Measurements from ENCODE around the gene GGT6. TPM values are rescaled to one million over a fixed set of nuclear protein-coding genes. Genes with fewer than 3 reads are reported as not detected.

Gene GGT6
- total RNA-seq, 1 donor from 2014 or later = not detected

DNA sequence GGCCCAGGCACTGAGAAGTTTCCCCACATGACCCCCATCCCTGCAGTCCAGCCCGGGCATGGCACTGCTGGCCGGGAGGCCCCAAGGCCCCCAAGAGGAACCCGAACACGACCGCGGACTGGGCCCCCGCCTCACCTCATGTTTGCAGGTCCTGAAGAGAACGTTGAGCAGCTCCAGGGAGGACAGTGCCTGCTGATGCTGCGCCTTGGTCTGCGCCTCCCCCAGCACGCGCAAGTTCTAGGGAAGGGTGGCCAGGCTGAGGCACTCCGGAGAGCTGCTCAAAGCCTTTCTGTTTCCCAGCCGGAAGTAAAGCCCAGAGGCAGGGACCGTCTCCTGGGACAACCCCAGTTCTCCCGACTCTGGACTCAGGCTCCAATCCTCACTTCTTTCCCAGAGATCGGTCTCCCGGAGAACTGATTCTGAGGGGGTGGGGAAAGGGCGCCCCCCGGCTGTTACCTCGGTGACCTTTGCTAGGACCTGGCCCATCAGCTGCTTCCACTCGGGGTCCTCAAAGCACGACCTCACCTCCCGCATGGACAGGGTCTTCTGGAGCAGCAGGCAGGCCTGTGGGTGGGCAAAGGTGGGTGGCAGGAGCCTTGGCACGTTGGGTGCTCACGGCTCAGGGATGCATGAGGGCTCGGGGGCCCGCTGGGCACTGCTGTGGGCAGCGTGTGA, 18.9 kb downstream of the GGT6 start:
- no peaks in the 10 kb centered on the region for H3K9me3 Mint-ChIP-seq (ENCODE audit: unreplicated experiment)
- peaks cover 50% of the 10 kb centered on the region for H3K27me3 Mint-ChIP-seq (ENCODE audit: unreplicated experiment)
- peak overlapping the region; percentile 47 for H3K4me3 Mint-ChIP-seq (ENCODE audit: unreplicated experiment)
- peak; percentile 54 for DNase-seq (ENCODE audit: low spot score)
- TF ChIP-seq, protein P1, sequence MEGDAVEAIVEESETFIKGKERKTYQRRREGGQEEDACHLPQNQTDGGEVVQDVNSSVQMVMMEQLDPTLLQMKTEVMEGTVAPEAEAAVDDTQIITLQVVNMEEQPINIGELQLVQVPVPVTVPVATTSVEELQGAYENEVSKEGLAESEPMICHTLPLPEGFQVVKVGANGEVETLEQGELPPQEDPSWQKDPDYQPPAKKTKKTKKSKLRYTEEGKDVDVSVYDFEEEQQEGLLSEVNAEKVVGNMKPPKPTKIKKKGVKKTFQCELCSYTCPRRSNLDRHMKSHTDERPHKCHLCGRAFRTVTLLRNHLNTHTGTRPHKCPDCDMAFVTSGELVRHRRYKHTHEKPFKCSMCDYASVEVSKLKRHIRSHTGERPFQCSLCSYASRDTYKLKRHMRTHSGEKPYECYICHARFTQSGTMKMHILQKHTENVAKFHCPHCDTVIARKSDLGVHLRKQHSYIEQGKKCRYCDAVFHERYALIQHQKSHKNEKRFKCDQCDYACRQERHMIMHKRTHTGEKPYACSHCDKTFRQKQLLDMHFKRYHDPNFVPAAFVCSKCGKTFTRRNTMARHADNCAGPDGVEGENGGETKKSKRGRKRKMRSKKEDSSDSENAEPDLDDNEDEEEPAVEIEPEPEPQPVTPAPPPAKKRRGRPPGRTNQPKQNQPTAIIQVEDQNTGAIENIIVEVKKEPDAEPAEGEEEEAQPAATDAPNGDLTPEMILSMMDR (IDR thresholded peaks at IDR 0.05; ENCODE audit: unreplicated experiment) = no peak
- no peaks in the 10 kb centered on the region for H3K36me3 Mint-ChIP-seq (ENCODE audit: low read depth, unreplicated experiment)
- peak overlapping the region; percentile 61 for H3K27ac Mint-ChIP-seq (ENCODE audit: unreplicated experiment)
- peaks cover 12% of the 10 kb centered on the region for H3K4me1 Mint-ChIP-seq (ENCODE audit: unreplicated experiment)

DNA sequence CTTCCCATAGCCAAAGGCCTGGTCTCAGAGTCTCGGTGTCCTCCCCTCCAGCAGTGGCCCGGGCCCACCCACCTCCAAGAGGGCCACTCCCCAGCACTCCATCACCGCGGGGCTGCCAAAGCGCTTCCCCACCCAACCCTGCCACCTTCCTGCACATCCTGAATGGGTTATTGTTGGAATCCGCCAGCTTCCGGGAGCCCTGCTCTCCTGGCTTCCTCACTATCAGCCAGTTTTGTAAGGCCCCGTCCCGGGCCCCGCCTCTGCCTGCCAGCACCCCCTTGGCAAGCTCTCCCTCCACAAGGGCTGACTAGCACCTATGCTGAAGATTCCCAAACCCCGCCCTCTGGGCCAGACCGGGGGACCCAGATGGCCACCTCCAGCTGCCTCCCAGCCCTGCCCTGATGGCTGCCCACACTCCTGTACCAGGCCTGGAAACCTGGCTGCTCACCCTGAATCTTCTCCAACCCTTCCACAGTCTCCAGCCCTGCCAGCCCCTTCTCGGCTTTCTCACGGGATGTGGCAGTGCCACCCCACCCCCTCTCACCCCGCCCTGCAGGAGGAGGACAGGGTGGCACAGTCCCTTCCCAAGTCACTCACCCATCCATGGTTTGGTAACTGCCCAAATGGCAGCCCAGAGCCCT, 19.6 kb downstream of the GGT6 start:
- TF ChIP-seq, protein P1 (IDR thresholded peaks at IDR 0.05; ENCODE audit: unreplicated experiment) = no peak
- Mint-ChIP-seq H3K36me3 (ENCODE audit: low read depth, unreplicated experiment) (no peaks in the 10 kb centered on the region), H3K27me3 (ENCODE audit: unreplicated experiment) (peaks cover 44% of the 10 kb centered on the region), H3K27ac (ENCODE audit: unreplicated experiment) (peak overlapping the region; percentile 61), H3K4me1 (ENCODE audit: unreplicated experiment) (peaks cover 12% of the 10 kb centered on the region), H3K9me3 (ENCODE audit: unreplicated experiment) (no peaks in the 10 kb centered on the region), H3K4me3 (ENCODE audit: unreplicated experiment) (peak overlapping the region; percentile 47)
- no peak for DNase-seq (ENCODE audit: low spot score)

DNA sequence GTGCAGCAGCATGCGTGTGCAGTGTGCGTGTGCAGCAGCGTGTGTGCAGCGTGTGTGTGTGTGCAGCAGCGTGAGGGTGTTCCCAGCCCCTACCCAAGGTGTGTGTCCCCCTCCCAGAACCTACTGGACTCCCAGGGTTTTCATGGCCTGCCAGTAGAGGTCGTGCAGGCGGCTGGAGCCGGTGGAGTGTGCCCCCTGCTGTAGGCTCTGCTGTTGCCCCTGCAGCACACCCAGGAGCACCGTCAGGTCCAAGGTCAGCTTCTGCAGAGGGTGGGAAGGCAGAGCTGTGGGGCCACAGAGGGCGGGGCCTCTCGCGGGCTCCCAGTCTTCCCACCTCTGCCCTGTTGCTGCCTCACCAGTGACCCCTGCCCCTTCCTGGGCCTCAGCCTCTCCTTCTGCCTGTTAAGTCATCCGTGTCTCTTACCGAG, 20.1 kb downstream of the GGT6 start:
- TF ChIP-seq, protein P1 (IDR thresholded peaks at IDR 0.05; ENCODE audit: unreplicated experiment) = no peak
- Mint-ChIP-seq H3K4me3 (ENCODE audit: unreplicated experiment) (no peak overlapping the region), H3K27me3 (ENCODE audit: unreplicated experiment) (peaks cover 45% of the 10 kb centered on the region), H3K27ac (ENCODE audit: unreplicated experiment) (peak overlapping the region; percentile 13), H3K36me3 (ENCODE audit: low read depth, unreplicated experiment) (no peaks in the 10 kb centered on the region), H3K9me3 (ENCODE audit: unreplicated experiment) (no peaks in the 10 kb centered on the region), H3K4me1 (ENCODE audit: unreplicated experiment) (peaks cover 17% of the 10 kb centered on the region)
- peak; percentile 50 for DNase-seq (ENCODE audit: low spot score)

DNA sequence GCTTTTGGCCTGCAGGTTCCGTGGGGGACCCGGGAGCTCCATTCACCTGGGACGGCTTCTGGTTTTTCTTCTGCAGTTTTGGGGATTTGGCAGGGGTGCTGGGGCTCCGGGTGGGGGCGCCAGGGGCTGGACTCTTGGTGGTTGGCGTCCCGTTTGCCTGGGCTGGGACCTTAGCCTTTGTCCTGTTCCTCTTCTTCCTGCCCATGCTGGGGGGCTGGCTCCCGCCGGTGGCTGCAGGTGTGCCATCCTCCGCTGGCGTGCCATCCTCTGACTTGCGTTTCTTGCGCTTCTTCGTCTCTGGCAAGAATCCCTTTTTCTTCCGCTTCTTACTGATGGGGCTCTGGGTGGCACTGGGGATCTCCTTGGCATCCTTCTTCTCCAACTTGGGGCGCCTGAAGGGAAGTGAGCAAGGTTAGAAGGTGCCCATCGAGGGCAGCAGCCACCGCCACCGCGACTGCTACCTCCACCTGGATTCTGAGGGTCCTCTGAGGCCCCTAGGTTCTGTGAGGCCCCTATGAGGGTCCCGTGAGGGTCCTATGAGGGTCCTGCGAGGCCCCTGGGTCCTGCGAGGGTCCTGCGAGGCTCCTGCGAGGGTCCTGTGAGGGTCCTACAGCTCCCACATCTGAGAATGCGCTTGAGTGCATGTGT, 20.7 kb downstream of the GGT6 start:
- no peak for DNase-seq (ENCODE audit: low spot score)
- peaks cover 17% of the 10 kb centered on the region for H3K4me1 Mint-ChIP-seq (ENCODE audit: unreplicated experiment)
- H3K4me3 Mint-ChIP-seq (ENCODE audit: unreplicated experiment) = no peak overlapping the region
- no peaks in the 10 kb centered on the region for H3K9me3 Mint-ChIP-seq (ENCODE audit: unreplicated experiment)
- TF ChIP-seq, protein P1 (IDR thresholded peaks at IDR 0.05; ENCODE audit: unreplicated experiment) = no peak
- no peak overlapping the region for H3K27ac Mint-ChIP-seq (ENCODE audit: unreplicated experiment)
- H3K36me3 Mint-ChIP-seq (ENCODE audit: low read depth, unreplicated experiment) = no peaks in the 10 kb centered on the region
- peaks cover 41% of the 10 kb centered on the region for H3K27me3 Mint-ChIP-seq (ENCODE audit: unreplicated experiment)

DNA sequence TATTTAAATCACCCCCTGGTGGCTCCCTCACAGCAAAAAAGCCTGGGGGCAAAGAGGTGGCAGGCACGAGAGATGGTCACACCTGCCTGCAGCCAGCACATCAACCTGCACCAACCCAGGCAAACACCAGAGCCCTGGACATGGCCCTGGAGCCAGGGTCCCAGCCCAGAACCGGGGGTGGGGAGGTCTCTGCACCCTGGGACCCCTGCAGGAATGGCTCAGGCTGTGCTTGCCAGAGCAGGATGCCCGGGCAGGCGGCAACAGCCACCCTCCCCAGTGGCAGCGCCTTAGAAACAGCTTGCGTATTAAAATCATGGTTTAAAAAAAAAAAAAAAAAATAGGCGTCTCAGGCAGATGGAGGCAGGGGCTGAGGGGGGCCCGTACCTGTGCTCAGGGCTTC, 21.4 kb downstream of the GGT6 start:
- TF ChIP-seq, protein P1 (IDR thresholded peaks at IDR 0.05; ENCODE audit: unreplicated experiment) = no peak
- no peak overlapping the region for H3K27ac Mint-ChIP-seq (ENCODE audit: unreplicated experiment)
- no peaks in the 10 kb centered on the region for H3K9me3 Mint-ChIP-seq (ENCODE audit: unreplicated experiment)
- H3K36me3 Mint-ChIP-seq (ENCODE audit: low read depth, unreplicated experiment) = peaks cover 2% of the 10 kb centered on the region
- no peak overlapping the region for H3K4me3 Mint-ChIP-seq (ENCODE audit: unreplicated experiment)
- H3K4me1 Mint-ChIP-seq (ENCODE audit: unreplicated experiment) = peaks cover 17% of the 10 kb centered on the region
- H3K27me3 Mint-ChIP-seq (ENCODE audit: unreplicated experiment) = peaks cover 40% of the 10 kb centered on the region
- DNase-seq (ENCODE audit: low spot score) = no peak
